GM21390 (cell line): ENCODE results near the gene KRT23.
"Not testable (repeated sequence)": the region's sequence is repeated elsewhere in the genome, so short reads cannot be mapped to it uniquely, and the experiment has no call there.

Experiments used
- ATAC-seq: cut with Tn5 transposase; IDR thresholded peaks from one replicate; pipeline ENCODE4 v1.9.1; 2021; ENCODE audit not compliant: unreplicated experiment

The KRT23 gene

DNA sequence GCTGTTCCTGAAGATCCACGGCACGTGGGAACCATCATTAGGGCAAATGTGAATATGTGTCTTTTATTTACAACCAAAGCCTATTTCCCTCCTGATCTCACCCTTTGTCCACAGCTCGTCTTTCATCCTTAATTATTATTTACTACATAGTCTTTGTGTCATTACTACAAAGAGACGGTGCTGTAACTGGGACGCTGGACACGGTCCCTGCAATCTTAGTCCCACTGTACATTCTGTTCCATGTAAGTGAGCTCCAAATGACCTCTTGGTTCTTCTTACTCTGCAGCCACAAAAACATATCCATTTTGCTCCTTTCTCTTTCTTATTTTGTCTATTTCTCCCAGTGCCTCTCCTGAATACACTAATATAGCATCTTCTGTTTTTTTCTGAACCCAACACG, 12.7 kb upstream of the KRT23 start:
- ATAC-seq: no peak

DNA sequence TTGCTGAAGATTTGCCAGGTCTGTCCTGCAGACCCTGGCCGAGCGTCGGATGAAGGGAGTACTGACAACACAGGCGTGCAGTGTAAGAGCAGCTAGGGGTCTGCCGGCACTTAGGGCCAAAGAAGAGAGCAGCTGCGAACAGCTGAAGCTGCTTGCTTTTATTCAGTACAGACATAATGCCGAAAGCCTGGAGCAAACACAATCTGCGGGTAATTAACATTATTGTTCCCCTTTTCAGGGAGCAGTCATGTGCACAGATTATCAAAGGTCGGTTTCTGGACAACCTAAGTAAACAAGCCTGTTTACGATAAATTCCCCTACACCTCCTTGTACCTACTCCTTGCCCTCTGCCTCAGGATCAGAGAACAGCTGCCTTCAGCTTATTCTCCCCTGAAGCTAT, 12.0 kb upstream of the KRT23 start:
- ATAC-seq: no peak

DNA sequence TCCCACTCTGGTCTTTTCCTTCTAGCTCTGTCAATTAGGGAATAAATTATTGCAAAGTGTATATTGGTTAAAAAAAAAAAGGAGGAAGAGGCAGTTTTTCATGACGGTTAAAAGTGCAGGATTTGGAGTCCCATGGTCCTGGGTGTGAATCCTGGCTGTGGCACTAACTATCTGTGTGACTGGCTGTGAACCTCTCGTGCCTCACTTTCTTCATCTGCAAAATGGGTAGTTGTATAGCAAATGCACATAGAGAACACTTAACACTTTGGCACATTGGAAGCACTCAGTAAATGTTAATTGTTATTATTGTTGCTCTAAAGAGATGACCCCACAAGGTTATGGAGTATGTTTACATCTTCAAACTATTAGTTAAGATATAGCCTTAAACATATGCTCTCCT, 10.5 kb upstream of the KRT23 start:
- no peak for ATAC-seq

DNA sequence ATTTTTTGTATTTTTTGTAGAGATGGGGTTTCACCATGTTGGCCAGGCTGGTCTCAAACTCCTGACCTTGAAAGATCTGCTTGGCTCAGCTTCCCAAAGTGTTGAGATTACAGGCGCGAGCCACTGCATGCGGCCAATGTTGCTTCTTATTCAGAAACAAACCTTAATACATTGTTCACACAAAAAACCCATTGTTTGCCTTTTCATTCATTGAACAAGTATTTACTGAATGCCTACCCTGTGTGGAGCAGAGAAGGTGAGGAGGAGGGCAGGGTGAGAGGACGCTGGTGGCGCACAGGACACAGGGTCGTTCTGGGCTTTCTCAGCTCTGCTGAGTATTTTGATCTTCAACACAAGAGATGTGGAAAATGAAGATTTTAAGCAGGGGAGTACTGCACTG, 8.0 kb upstream of the KRT23 start:
- ATAC-seq: no peak

DNA sequence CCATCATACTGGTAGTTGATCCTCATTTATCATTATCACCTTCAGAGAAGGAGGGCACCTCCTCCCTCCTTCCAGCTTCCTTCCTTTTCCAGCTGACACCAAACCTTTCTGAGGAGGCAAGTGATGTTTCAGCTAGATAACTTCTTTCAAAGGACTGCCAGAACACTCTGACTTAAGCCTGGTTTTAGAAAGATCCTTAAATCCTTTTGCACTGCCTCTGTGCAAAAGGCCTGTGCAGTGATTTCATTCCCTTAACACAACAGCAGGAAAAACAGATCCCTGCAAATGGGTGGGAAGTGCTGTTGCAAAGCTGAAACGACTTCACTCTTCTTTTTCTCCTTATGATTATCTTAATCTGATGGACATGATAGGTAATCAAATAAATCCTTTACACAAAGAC, 7.1 kb upstream of the KRT23 start:
- ATAC-seq: no peak

DNA sequence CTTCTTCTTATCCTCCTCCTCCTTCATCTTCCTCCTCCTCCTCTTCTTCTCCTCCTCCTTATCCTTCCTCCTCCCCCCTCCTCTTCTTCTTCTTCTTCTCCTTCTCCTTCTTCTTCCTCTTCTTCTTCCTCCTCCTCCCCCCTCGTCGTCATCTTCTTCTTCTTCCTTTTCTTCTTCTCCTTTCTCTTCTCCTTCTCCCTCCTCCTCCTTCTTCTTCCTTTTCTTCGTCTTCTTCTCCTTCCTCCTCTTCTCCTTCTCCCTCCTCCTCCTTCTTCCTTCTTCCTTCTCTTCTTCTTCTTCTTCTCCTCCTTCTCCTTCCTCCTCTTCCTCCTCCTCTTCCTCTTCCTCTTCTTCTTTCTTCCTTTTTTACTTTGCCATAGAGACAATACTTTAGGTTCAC, 5.1 kb upstream of the KRT23 start:
- no peak for ATAC-seq

DNA sequence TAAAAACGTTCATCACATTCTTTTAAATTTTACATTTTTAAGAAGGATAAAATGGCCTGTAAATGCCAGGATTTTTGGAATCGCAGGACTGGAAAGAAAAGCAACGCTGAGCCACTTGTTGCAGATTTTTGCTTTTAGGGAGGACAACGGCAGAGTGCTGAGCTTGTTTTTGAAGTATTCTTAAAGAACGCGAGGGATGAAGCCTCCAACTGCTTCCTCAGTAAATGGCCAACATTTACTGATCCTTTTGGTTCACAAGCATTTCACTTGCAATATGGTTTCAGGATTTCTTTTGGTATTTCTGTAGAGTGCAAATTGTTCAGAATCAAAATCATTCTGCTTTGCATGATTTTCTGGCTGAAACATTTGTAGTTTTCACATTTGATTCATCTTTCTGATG, 2.8 kb upstream of the KRT23 start:
- no peak for ATAC-seq

DNA sequence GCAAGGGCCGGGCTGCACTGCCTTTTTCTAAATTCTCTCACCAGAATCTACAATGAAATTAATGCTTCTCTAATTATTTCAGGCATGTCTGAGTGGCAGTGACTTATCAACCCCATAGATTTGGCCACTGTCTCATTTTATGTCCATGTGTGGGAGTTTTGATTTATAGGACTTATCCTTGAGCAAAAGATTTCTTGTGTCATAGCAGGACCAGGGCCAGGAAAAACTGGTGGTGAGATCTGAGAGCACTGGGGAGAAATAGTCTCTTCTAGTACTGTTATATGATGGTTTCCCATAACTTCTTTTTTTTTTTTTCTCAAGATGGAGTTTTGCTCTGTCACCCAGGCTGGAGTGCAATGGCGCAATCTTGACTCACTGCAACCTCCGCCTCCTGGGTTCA, 1.5 kb upstream of the KRT23 start:
- ATAC-seq: no peak

DNA sequence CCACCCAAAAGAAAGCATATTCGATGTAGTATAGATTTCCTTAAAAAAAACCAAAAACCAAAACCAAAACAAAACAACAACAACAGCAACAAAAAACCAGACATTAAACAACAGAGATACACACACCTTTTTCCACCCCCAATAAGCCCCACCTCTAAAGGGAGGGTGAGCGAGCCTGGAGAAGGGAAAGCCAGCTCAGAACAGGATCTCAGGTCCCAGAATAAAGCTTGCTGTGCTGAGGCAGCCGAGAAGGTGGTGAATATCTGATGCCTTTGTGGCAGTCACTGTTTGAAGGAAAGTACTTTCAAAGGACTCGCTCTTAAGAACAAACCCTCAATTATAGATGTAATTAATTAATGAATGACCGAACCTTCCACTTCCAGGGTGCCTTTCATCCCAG, 470 bp downstream of the KRT23 start:
- no peak for ATAC-seq

DNA sequence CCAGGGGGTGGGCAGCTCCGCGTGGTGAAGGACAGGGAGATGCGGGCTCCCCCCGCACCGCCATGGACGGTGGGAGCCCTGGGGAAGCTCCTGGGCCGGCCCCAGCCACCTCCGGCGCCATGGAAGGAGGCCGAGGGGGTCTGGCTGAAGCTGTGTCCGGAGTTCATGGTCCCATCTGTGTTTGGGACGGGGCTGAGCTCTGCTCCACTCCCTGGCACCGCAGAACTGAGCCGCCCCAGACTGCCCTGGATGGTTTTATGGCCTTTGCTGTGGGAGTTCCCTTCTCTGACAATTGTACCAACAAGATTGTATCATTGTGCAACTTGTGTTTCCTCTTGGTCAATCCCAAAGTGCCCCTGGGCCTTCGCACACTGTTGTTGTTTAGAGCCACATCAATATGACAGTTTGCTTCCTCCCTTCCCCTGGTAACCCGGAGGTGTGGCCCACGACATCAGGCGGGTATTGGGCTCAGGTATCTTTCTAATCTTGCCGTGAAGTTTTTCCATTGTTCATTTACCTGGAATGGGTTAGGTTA, 942 bp downstream of the KRT23 start:
- no peak for ATAC-seq

DNA sequence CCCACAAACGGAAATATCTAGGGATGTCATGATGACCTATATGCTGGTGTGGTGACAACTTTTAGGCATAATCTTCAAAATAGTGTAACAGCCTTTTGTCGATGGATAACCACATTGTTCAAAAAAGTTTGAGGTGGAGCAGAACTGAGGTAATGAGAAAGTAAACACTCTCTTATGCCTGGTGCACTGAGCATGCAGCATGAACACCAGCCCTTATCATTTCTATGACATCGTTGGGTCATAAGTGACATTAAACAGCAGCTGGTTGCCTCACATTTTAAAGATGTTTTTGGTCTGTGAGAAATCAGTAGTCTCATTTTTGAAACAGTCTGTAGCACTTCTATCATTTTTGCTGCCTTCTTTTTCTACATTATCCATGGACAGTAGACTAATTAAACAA, 1.8 kb downstream of the KRT23 start:
- no peak for ATAC-seq

DNA sequence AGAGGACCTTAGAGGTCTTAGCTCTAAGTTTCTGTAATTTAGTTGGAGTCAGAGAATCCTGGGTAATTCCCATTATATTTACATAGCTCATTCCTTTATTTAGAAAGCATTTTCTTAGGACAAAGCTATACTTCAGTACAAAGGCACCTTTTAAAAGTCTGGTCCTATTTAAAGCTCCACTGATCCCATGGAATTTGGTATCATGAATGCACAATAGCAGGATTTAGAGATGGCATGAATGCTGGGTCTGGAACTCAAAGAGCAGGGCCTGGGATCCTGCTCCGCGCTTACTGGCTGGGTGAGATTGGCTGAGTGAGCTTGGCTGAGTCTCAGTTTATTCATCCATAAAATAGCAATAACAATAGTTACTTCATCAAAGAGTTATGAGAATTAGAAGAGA, 4.8 kb downstream of the KRT23 start:
- ATAC-seq: no peak

DNA sequence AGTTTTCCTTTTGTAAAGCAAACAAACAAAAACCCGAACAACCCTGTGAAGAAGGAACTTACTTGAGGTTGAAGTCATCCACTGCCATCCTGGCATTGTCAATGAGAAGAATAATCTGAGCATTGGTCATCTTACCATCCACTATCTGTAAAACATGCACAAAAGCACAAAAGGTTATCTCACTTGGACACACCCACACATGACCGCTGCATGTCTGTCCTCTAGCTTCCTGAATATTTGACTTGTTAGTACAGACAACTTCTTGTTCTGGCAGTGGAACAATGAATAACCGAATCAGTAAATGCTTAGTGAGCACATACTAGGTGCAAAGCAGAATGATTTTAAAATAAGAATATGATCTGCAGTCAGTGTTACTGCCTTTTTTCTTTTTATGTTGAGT, 6.1 kb downstream of the KRT23 start:
- ATAC-seq: no peak

DNA sequence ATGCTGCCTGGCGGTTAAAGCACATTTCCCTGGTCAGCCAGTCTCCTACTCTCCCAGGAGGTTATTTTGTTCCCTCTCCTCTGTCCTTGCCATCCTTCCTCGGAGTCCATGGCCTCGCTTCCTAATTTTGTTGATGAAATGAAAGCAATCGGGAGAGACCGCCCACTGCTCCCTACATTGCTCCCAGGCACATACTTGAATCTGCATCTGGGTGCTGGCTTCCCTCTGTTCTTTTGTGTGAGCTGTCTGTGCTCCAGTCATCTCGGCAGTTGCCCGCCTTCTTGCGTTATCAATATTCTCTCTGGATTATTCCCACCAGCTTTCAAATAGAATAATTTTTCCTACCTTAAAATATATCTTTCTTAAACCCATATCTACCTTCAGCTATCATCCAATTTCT, 11.1 kb downstream of the KRT23 start:
- no peak for ATAC-seq

DNA sequence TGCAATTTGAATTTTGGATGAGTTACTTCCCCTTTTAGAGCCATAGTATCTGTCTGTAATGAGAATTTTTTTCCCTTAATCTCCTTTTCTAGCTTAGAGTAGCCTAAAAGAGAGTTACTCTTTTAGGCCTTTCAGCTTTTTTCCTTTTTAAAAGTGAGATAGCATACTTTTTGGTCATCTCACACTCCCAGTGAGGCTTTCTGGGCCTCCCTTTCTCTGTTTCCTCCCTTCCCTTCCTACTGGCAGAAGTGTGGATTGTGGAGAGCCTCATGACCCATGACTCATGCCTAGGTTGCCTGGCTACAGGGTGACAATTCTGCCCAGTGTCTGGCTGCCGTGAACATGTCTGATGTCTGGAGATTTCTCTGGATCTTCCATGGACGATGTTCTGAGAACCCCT, 15.2 kb downstream of the KRT23 start:
- ATAC-seq: no peak

DNA sequence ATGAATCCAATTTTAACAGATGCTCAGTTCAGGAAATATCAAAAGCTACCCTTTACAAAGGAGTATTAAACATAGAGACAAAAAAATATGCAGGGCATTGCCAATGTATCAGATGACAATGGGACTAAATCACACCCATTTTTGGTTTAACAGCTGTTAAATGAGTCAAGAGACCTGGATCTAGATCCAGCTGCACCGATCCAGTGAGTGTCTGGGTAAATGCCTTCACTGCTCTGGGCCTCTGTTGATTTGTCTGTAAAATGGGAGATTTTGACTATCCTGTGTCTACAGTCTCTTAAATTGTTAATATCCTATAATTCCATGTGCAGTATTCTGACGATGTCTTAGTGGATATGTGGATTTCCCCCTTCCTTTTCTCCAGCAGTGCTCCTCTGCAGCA, 16.4 kb downstream of the KRT23 start:
- ATAC-seq: no peak

DNA sequence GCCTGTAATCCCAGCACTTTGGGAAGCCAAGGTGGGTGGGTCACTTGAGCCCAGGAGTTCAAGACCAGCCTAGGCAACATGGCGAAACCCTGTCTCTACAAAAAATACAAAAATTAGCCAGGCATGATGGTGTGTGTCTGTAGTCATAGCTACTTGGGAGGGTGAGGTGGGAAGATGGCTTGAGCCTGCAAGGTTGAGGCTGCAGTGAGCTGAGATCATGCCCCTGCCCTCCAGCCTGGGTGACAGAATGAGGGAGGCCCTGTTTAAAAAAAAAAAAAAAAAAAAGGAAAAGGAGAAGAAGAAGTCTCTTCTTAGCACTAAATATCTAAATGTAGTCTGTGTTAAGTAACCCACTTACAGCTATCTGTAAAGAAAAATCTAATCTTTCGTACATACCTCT, 20.3 kb downstream of the KRT23 start:
- ATAC-seq: not testable (repeated sequence)

DNA sequence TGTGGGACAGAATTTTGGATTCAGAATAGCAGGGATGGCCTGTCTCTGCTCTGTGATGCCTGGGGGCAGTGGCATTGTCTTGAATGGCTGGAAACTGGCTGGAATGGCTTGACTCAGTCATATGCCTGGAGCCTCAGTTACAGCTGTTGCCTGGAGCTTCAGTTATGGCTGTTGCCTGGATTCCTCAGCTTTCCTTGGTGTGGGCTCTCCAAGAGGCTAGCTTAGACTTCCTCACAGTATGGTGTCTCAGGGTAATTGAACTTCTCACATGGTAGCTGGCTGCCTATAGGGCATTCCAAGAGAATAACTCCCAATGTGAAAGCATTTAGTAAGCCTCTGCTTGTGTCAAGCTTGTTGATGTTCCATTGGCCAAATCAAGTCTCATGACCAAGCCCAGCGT, 21.1 kb downstream of the KRT23 start:
- ATAC-seq: no peak

DNA sequence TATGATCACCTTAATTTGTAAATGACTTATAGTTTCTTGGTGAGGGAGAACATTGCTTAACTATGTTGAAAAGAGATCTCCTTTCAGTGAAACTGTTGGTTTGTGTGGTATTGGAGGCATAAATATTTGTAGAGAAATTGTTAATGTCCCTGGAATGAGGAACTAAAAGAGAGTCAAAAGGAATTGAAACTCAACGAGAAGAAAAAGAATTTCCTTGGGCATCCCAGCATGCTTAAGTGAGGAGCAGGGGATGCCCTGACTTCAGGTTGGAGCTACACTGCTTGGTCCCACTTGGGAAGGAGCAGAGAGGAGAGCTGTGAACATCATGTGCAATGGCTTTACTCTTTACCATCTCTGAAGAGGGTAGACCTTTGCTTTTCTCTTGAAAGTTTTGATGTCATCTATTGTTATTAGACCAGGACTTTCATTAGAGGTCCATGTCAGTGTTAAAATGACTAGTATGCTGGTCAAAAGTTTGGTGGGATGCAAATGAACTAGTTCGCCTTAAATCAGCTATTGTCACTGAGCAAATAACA, 21.7 kb downstream of the KRT23 start:
- ATAC-seq: no peak

DNA sequence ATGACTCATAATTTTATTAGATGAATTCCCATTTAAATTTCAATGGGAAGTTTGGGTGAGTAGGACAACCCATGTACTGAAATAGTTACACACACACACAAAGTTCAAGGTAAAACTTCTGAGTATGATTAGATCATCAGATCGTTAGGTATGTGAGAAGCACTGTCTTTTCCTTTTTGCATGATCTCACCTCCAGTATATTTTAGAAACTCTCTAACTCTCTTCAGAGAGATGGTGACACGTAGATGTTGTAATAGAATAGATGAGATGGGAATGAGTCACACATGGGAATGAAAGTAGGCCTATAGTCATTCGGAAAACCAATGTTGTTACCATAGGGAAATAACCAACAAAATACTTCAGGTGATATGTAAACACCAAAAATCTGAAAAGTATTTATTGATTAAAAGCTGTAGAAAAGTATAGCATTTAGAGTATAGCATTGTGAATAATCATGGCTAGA, 22.2 kb downstream of the KRT23 start:
- ATAC-seq: no peak

DNA sequence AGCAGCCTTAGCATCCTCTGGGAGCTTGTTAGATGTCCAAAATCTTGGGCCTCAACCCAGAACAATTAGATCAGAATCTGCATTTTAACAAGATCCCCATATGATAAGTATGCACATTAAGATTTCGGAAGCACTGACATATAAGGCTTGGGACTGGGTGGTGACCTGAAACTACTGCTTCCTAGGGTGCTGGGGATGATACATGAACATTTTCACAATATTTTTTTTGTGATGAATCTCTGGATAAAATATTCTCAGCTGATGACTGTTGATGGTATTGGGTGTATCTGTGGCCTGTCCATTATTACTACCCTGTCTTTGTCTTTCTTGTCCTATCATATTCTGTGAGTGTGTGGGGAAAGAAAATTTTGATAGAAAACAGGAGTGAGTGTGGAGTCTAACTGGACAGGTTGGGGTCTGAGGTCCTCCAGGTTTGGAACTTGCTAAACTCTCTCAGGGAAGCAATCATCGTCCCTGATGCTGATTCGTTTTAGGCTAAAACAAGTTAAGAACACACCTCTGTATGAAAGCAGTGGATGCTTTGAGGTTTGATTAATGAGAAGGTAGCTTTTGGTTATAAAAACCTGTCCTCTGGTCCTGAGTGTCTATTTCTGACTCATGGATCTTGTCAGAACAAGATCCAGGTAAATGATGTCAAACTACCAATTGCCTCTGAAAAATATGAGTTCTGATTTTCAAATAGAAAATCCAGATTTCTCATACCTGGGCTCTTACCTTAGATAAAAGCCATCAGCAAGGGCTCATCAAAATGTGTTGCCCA, 23.2 kb downstream of the KRT23 start:
- ATAC-seq: no peak

DNA sequence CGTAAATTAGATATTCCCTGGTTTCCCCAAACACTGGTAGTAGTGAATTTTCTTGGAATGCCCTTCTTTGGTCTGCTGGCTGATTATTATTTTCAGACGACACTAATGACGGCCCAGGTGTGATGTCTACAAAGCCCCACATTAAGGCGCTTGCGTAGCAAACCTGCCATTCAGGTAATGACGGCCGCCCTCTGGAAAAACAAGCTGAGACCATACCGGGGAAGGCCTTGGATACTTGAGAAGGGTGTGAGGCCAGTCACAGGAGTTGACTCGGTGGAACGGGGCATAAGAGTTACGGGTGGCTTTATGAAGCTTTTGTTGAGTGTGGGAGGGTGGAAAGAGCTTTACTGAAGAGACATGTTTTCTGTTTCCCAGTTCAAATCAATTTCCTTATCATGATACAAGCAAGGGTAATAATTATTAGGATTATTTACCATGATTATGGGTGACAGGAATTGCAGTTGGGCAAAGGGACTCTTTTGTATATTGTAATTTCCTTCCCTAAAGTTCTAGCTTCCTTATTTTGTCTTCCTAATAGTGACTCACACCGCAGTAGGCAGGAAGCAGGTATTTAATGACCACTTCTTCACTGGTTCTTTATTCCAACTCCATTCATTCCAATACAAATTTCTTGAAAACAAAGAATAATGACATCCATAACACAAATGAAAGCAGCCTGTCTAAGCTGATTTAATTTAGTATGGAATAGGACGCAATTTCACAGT, 24.8 kb downstream of the KRT23 start:
- no peak for ATAC-seq
